Duodenal mucosa (tissue), 2 donors: ENCODE results near the gene THY1.
"Not testable (repeated sequence)": the region's sequence is repeated elsewhere in the genome, so short reads cannot be mapped to it uniquely, and the experiment has no call there.

Experiments
- H3K27ac ChIP-seq: one replicate; pipeline ENCODE4 v1.7.0; 2013; ENCODE audit warnings: low read depth, low read length
- H3K27me3 ChIP-seq, 2 donors: one replicate each; pipeline ENCODE4 v1.7.0; 2013; ENCODE audit warnings: low read length in 2 of 2, control low read depth in 1 of 2; ENCODE audit not compliant: insufficient read depth in 2 of 2, control insufficient read depth in 1 of 2
- H3K36me3 ChIP-seq, 2 donors: one replicate each; pipeline ENCODE4 v1.7.0; 2013; ENCODE audit warnings: low read length in 2 of 2, control low read depth in 1 of 2; ENCODE audit not compliant: insufficient read depth in 2 of 2, control insufficient read depth in 1 of 2
- H3K4me1 ChIP-seq, 2 donors: one replicate each; pipeline ENCODE4 v1.7.0; 2013; ENCODE audit warnings: low read length in 2 of 2, control low read depth in 1 of 2; ENCODE audit not compliant: insufficient read depth in 2 of 2, control insufficient read depth in 1 of 2
- H3K4me3 ChIP-seq, 2 donors: one replicate each; pipeline ENCODE4 v1.7.0; 2013; ENCODE audit warnings: low read length in 2 of 2, low read depth in 1 of 2
- H3K9ac ChIP-seq, 2 donors: one replicate each; pipeline ENCODE4 v1.7.0; 2013; ENCODE audit warnings: low read length in 2 of 2, low read depth in 1 of 2
- H3K9me3 ChIP-seq, 2 donors: one replicate each; pipeline ENCODE4 v1.7.0; 2013; ENCODE audit warnings: low read length in 2 of 2, control low read depth in 1 of 2; ENCODE audit not compliant: control insufficient read depth in 1 of 2

The THY1 gene

DNA sequence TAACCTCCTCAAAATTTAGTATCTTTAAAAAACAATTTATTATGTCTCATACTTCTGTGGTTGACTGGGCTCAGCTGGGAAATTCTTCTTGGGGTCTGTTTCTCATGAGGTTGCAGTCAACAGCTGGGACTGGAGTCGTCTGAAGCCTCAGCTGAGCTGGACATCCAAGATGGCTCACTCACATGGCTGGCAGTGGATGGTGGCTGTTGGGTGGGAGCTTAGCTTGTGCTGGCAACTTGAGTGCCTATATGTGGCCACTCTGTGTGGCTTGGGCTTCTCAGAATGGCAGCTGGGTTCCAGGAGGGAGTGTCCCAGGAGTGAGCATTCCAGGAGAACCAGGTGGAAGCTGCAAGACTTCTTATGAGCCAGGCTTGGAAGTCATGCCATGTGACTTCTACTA, 13.2 kb downstream of the THY1 start:
- H3K27ac ChIP-seq = no peak overlapping the region
- H3K4me3 ChIP-seq = no peak overlapping the region
- H3K36me3 ChIP-seq = no peaks in the 10 kb centered on the region
- H3K27me3 ChIP-seq = no peaks in the 10 kb centered on the region
- no peaks in the 10 kb centered on the region for H3K9me3 ChIP-seq
- H3K4me1 ChIP-seq = peaks cover 0 to 2% of the 10 kb centered on the region in 2 donors
- no peak overlapping the region for H3K9ac ChIP-seq

DNA sequence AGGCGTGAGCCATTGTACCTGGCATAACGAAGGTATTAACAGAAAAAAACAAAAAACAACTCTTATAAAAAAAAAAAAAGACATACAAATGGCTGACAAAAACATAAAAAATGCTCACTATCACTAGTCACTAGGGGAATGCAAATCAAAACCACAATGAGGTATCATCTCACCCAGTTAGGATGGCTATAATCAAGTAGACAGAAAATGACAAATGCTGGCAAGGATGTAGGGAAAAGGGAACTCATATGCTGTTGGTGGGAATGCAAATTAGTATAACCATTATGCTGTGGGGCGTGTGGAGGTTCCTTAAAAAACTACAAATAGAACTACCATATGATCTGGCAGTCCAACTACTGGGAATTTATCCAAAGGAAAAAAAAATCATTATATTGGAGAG, 17.0 kb downstream of the THY1 start:
- Histone ChIP-seq H3K4me1 (peaks cover 0 to 4% of the 10 kb centered on the region in 2 donors), H3K27ac (no peak overlapping the region), H3K9ac (no peak overlapping the region), H3K4me3 (no peak overlapping the region), H3K27me3 (no peaks in the 10 kb centered on the region), H3K36me3 (no peaks in the 10 kb centered on the region), H3K9me3 (peaks cover 0 to 4% of the 10 kb centered on the region in 2 donors)

DNA sequence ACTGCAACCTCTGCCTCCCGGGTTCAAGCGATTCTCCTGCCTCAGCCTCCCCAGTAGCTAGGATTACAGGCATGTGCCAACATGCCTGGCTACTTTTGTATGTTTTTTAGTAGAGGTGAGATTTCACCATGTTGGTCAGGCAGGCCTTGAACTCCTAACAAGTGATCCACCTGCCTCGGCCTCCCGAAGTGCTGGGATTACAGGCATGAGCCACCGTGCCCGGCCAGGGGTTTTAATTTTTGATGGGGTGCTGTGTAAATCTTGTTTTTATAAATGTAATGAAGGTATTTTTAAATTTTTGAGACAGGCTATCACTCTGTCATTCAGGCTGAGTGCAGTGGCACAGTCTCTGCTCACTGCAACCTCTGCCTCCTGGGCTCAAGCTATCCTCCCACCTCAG, 17.5 kb downstream of the THY1 start:
- not testable (repeated sequence) for H3K9ac ChIP-seq, H3K36me3 ChIP-seq, H3K4me1 ChIP-seq, H3K27ac ChIP-seq, H3K4me3 ChIP-seq, H3K9me3 ChIP-seq, H3K27me3 ChIP-seq

DNA sequence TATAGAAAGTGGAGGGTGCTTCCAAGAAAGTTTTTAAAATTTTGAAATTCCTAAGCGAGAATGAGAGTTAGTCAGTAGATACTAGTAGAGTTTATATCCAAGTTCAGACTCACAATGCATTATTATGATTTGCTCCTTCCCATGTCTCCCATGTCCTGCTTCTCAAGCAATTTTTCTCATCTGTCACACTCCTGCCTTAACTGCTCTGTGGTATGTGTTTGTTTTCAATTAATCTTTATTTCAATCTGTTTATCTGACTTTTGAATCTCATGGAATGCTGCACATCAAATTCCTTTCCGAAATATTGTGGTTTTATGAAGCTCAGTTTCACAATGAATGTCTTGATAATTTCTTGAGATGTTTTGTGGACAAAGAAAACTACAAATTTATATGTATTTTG, 18.1 kb downstream of the THY1 start:
- Histone ChIP-seq H3K36me3 (no peaks in the 10 kb centered on the region), H3K4me3 (no peak overlapping the region), H3K4me1 (peaks cover 0 to 4% of the 10 kb centered on the region in 2 donors), H3K27me3 (no peaks in the 10 kb centered on the region), H3K9me3 (peaks cover 0 to 8% of the 10 kb centered on the region in 2 donors), H3K9ac (no peak overlapping the region), H3K27ac (no peak overlapping the region)

DNA sequence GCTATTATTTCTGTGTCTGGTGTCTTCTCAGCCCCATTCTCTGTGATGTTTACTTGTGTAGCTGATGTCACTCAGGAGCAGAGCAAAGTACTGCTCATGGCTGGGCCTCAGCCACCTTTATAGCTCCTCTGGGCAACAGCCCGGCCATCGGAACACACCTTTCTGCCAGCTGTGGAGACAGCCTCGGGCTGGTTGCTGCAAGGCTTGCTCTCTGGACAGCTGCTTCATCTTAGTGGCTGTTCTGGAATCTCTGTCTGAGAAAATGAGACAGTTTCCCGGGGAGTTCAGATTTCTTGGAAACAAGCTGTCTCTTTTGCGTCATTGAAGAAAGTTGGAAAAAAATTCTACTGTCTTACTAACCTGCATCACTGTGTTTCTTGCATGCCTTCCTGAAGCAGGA, 20.0 kb downstream of the THY1 start:
- Histone ChIP-seq H3K9ac (no peak overlapping the region), H3K9me3 (peaks cover 6 to 8% of the 10 kb centered on the region in 2 donors), H3K4me3 (no peak overlapping the region), H3K27ac (no peak overlapping the region), H3K27me3 (no peaks in the 10 kb centered on the region), H3K4me1 (peaks cover 0 to 4% of the 10 kb centered on the region in 2 donors), H3K36me3 (no peaks in the 10 kb centered on the region)

DNA sequence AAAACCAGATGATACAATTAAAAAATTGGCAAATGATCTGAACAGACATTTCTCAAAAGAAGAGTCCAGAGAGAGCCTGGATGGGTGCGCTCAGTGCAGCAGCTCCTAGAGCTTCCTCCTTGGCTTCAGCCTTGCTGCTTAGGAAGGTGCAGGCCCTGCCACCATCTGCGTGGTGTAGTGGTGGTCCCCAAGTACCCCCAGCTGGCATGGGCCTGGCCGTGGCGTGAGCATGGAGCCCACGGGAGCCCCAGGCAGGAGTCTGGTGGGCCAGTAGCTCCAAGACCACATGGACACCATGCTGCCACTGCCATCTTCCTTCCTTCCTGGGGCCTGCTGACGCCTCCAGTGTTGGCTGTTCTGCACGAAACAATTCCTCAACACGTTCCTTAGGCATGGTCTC, 20.5 kb downstream of the THY1 start:
- H3K9me3 ChIP-seq = peaks cover 7 to 8% of the 10 kb centered on the region in 2 donors
- no peak overlapping the region for H3K9ac ChIP-seq
- H3K27ac ChIP-seq = no peak overlapping the region
- peaks cover 0 to 4% of the 10 kb centered on the region in 2 donors for H3K4me1 ChIP-seq
- no peaks in the 10 kb centered on the region for H3K36me3 ChIP-seq
- no peaks in the 10 kb centered on the region for H3K27me3 ChIP-seq
- H3K4me3 ChIP-seq = no peak overlapping the region

DNA sequence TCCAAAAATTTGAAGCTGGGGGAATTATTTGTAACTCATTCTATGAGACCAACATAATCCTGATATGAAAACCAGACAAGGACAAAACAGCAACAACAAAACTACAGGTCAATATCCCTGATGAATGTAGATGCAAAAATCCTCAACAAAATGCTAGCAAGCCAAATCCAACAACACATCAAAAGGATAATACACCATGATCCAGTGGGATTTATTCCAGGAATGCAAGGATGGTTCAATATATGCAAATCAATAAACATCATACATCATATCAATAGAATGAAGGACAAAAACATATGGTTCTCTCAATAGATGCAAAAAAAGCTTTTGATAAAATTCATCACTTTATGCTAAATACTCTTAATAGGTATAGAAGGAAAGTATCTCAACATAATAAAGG, 22.1 kb downstream of the THY1 start:
- H3K9me3 ChIP-seq = peaks cover 7 to 8% of the 10 kb centered on the region in 2 donors
- H3K36me3 ChIP-seq = no peaks in the 10 kb centered on the region
- H3K27me3 ChIP-seq = no peaks in the 10 kb centered on the region
- H3K9ac ChIP-seq = no peak overlapping the region
- H3K4me3 ChIP-seq = no peak overlapping the region
- no peak overlapping the region for H3K27ac ChIP-seq
- H3K4me1 ChIP-seq = peaks cover 0 to 4% of the 10 kb centered on the region in 2 donors

DNA sequence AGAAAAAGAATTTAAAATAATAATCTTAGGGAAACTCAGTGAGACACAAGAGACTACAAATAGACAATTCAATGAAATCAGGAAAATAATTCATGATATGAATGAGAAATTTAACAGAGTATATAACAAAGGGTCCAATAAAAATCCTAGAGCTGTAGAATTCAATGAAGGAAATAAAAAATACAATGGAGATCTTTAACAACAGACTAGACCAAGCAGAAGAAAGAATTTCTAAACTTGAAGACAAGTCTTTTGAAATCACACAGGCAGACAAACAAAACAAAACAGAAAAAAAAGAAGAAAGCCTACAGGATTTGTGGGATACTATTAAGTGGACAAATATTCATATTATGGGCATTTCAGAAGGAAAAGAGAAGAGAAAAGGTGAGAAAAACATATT, 25.2 kb downstream of the THY1 start:
- no peak overlapping the region for H3K27ac ChIP-seq
- H3K9ac ChIP-seq = no peak overlapping the region
- H3K9me3 ChIP-seq = peaks cover 7 to 8% of the 10 kb centered on the region in 2 donors

DNA sequence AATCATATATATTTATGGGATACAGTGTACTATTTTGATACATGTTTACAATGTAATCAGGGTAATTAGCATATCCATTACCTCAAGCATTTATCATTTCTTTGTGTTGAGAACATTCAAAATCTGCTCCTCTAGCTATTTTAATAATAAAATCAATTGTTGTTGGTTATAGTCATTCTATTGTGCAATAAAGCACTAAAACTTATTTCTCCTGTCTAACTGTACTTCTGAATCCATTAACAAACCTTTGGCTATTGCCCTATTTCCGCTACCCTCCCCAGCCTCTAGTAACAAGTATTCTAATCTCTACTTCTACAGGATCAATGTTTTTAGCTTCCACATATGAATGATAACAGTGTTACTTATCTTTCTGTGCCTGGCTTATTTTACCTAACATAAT, 26.1 kb downstream of the THY1 start:
- Histone ChIP-seq H3K36me3 (no peaks in the 10 kb centered on the region), H3K9me3 (peaks cover 7 to 8% of the 10 kb centered on the region in 2 donors), H3K27ac (no peak overlapping the region), H3K4me3 (no peak overlapping the region), H3K27me3 (no peaks in the 10 kb centered on the region), H3K4me1 (no peaks in the 10 kb centered on the region), H3K9ac (no peak overlapping the region)

More for the DNA sequence above, 25.2 kb downstream of the THY1 start:
- H3K36me3 ChIP-seq = no peaks in the 10 kb centered on the region
- H3K4me1 ChIP-seq = no peaks in the 10 kb centered on the region
- H3K4me3 ChIP-seq = no peak overlapping the region
- H3K27me3 ChIP-seq = no peaks in the 10 kb centered on the region

DNA sequence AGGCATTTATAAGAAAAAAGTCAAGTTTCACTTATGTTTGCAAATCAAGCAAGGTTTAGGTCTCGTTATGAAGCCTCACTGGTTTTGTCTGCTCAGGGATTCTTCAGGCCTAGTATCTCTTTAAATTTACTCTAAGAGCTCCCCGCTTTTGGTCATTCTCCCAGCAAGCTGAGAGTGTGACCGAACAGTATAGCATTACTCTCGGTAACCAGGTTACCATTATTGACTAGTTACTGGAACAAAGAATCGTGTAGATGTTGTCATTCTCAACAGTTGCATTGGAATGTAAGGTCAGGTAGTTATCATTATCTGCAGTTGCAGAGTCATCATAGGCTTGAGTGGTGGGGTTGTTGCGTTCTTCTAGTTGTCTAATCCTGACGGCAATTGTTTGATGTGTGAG, 31.7 kb downstream of the THY1 start:
- Histone ChIP-seq H3K4me3 (no peak overlapping the region), H3K27me3 (no peaks in the 10 kb centered on the region), H3K36me3 (no peaks in the 10 kb centered on the region), H3K4me1 (no peaks in the 10 kb centered on the region), H3K9me3 (no peaks in the 10 kb centered on the region), H3K27ac (no peak overlapping the region), H3K9ac (no peak overlapping the region)

DNA sequence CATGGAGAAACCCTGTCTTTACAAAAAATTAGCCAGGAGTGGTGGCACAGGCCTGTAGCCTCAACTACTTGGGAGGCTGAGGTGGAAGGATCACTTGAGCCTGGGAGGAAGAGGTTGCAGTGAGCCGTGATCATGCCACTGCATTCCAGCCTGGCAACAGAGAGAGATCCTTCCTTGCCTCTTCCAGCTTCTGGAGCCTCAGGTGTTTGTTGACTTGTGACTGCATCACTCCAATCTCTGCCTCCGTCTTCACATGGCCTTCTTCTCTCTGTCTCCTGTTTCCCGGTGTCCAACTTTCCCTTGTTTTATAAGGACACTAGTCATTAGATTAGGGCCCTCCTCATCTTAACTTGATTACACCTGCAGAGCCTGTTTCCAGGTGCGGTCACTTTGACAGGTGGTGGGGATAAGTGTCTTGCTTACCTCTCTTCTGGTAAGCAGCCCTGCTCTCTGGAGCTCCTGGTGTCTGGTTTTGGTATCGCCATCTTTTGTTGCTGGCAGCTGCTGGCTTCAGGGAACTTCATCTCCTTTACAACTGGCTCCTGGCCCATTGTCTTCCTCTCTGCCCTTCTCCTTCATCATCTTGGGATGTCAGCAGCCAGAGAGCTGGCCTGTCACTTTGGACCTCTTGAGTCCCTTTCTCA, 33.2 kb downstream of the THY1 start:
- no peaks in the 10 kb centered on the region for H3K4me1 ChIP-seq
- H3K36me3 ChIP-seq = no peaks in the 10 kb centered on the region
- no peak overlapping the region for H3K9ac ChIP-seq
- no peak overlapping the region for H3K4me3 ChIP-seq
- H3K27ac ChIP-seq = no peak overlapping the region
- no peaks in the 10 kb centered on the region for H3K27me3 ChIP-seq
- no peaks in the 10 kb centered on the region for H3K9me3 ChIP-seq
